ENCODE data around the gene SLC1A3.

DNA sequence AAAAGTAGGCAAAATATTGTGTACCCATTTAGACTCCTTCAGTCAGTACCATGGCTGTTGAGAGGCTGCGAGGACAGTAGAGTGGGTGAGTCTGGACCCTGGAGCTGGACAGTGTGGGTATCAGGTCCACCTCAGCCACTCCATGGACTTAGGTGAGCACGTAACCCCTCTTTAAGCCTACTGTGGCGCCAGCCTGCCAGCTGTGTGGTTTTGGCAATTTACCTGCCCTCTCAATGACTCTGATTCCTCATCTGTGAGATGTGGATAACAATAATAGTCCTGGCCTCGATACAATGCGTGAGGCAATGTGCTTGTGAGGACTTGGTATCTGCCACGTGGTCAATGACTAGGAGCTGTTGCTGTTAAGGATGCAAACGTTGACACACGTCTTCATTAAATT, 17.9 kb downstream of the SLC1A3 start:
- TF ChIP-seq CTCF (IDR thresholded peaks at IDR 0.05) (no peak), EP300 (IDR thresholded peaks at IDR 0.05) (no peak), POLR2AphosphoS5 (IDR thresholded peaks at IDR 0.05) (no peak)

Measured in stomach (tissue), 4 donors.